Fibroblast of pulmonary artery (primary cell): ENCODE data around the gene SETBP1.

ENCODE experiments used
- DNase-seq: peaks from one replicate; pipeline ENCODE4 v3.0.0-alpha.2; 2010; ENCODE audit warnings: low read depth
- H3K4me3 ChIP-seq: replicated peaks from 2 replicates; pipeline ENCODE4 v1.5.1; 2011; ENCODE audit warnings: low read depth, mild to moderate bottlenecking, control low read depth, low read length, moderate library complexity
- TF ChIP-seq, protein P1 (sequence below): IDR thresholded peaks from 2 replicates; pipeline ENCODE4 v1.5.1; 2011; ENCODE audit warnings: mild to moderate bottlenecking, control low read depth, low read length, inconsistent platforms; ENCODE audit errors: missing control alignments

Gene SETBP1

DNA sequence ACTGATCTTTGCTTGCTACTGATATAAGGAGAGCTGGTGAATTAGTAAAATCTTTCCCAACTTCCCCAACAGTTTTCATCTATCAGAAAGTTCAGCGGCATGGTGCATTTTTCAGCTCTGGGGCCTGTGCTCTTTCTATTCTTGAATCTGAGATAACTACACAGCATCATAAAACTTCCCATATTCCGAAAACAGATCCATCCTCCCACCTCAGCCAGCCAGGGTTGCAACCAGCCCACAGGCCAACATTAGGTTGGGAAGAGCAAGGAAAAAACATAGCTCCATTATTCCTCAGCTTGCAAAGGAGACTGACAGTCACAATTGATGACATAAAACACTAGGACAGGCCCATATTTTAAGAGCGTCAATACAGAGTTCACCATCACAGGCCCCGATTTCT, 297.2 kb downstream of the SETBP1 start:
- DNase-seq, result no peak
- TF ChIP-seq, protein P1, sequence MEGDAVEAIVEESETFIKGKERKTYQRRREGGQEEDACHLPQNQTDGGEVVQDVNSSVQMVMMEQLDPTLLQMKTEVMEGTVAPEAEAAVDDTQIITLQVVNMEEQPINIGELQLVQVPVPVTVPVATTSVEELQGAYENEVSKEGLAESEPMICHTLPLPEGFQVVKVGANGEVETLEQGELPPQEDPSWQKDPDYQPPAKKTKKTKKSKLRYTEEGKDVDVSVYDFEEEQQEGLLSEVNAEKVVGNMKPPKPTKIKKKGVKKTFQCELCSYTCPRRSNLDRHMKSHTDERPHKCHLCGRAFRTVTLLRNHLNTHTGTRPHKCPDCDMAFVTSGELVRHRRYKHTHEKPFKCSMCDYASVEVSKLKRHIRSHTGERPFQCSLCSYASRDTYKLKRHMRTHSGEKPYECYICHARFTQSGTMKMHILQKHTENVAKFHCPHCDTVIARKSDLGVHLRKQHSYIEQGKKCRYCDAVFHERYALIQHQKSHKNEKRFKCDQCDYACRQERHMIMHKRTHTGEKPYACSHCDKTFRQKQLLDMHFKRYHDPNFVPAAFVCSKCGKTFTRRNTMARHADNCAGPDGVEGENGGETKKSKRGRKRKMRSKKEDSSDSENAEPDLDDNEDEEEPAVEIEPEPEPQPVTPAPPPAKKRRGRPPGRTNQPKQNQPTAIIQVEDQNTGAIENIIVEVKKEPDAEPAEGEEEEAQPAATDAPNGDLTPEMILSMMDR, result no peak
- no peak overlapping the region for H3K4me3 ChIP-seq

- TF ChIP-seq, protein P1, result no peak
- no peak for DNase-seq
- no peak overlapping the region for H3K4me3 ChIP-seq
These were observed 299.1 kb downstream of the SETBP1 start for GRCh38 chr18:44979748-44980147.

DNA sequence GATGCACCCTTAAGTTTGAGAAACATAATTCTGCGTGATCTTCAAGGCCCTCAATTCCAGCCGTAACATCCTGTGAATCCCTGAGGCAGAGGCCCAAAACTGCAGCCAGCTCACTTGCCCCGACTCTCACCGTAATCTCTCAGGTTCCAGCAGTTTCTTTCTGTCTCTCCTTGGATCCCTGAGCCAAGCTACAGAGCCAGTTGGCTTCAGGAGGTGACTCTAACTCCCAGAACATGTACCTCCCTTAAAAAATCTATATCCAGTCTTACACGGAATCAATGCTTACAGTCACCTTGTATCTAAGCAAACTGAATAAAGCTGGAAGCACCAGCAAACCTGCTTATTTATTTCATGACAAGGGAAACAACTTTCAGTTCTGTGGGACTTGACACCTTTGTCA, 300.4 kb downstream of the SETBP1 start:
- no peak for DNase-seq
- H3K4me3 ChIP-seq, result no peak overlapping the region
- TF ChIP-seq, protein P1, result no peak

DNA sequence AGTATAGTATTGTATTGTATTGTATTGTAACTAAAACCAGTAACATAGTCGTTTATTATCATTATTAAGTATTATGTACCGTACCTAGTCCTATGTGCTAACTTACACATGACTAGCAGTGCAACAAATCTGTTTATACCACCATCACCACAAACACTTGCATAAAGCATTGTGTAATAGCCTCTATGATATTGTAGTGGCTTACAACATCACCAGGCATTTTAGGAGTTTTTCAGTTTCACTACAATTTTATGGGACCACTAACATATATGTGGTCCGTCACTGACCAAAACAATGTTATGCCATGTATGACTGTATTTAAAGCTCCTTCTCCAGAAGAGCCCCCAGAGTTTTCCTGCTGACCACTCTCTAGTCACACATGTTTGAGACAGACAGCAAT, 306.2 kb downstream of the SETBP1 start:
- TF ChIP-seq, protein P1, result no peak
- DNase-seq, result peak; percentile 17
- H3K4me3 ChIP-seq, result no peak overlapping the region

DNA sequence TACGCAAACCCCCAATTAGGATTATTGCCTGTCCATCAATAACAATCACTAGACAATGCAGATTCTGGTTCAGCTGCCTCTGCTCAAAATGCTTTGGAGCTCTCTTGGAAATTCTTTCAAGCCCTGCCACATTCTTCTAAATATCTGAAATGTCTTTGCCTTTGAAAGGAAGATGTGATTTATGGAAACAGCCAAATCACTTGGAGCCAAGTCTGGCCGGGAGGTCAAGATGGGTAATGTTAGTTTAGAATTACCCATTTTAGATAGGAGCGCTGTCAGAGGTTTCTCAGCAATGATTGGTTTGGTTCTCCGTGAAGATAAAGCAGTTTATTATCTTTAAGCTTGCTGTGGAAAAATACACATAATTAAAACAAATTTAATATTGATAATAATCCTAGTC, 306.7 kb downstream of the SETBP1 start:
- TF ChIP-seq, protein P1, result no peak
- DNase-seq, result no peak
- no peak overlapping the region for H3K4me3 ChIP-seq

DNA sequence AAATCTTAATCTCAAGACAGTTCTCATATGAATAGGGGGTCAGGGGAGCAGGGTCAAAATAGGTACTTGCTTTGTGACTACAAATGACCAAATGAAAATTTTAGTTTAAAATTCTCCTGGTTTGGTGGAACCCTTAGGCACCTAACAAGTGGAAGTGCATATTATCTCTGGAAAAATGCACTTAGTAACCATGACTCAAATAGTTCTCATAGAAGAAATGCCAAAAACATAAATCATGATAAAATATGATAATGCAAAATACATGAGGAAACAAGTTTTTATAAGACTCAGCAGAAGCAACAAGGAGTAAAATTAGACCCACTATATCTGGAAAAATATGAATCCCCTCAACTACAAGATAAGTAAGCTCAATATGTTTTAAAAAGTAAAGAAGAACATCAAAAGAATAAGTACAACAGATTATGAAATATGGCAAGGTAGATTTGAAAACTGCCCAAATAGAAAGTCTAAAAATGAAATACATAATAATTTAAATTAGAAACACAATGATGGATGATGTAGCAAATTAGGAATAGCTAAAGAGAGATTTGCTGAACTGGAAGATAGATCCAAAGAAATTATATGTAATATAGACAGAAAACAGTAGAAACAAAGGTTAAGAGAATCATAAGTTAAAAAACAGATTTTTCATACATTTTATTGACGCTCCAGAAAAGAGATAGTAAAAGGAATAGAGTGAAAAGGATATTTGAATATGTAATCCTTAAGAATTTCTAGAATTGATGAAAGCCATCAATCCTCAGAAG, 308.3 kb downstream of the SETBP1 start:
- TF ChIP-seq, protein P1, result no peak
- peak; percentile 4 for DNase-seq
- no peak overlapping the region for H3K4me3 ChIP-seq

DNA sequence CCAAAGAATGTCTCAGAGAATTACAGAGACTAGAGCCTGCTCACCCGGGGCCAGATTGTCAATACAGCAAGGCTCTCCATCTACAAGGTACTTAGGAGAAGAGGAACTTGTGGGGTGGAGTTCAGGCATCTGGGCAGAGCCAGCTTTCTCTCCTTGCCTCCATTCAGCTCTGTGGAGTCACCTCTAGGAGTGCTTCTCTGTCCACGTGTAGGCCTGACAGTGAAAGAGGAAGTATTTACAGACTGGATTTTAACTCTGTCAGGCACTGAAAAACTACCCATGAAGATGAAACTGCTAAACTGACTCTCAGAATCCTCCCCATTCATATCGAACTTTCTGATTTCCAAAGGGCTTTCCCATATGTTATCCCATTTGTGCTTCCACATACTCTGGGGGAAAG, 315.6 kb downstream of the SETBP1 start:
- DNase-seq, result no peak
- no peak overlapping the region for H3K4me3 ChIP-seq
- TF ChIP-seq, protein P1, result no peak
